Skin of body (tissue), 2 donors: ENCODE data around the gene APLP2. TPM values are rescaled to one million over a fixed set of nuclear protein-coding genes. Genes with fewer than 3 reads are reported as not detected.
A peak's percentile ranks its signal among the peaks of the same experiment; 100 is the strongest.

ENCODE experiments used
- DNase-seq: peaks from one replicate; lab custom pipeline; 2025; lab: John Stamatoyannopoulos, UW
- total RNA-seq: library from RNA; depleted of rRNA; stranded (reverse); fragments of >200 nt; gene quantifications from one replicate; pipeline ENCODE4 v1.2.3, GENCODE V29; 2014

The APLP2 gene
- total RNA-seq, 1 donor from 2014 or later = 186 TPM

DNA sequence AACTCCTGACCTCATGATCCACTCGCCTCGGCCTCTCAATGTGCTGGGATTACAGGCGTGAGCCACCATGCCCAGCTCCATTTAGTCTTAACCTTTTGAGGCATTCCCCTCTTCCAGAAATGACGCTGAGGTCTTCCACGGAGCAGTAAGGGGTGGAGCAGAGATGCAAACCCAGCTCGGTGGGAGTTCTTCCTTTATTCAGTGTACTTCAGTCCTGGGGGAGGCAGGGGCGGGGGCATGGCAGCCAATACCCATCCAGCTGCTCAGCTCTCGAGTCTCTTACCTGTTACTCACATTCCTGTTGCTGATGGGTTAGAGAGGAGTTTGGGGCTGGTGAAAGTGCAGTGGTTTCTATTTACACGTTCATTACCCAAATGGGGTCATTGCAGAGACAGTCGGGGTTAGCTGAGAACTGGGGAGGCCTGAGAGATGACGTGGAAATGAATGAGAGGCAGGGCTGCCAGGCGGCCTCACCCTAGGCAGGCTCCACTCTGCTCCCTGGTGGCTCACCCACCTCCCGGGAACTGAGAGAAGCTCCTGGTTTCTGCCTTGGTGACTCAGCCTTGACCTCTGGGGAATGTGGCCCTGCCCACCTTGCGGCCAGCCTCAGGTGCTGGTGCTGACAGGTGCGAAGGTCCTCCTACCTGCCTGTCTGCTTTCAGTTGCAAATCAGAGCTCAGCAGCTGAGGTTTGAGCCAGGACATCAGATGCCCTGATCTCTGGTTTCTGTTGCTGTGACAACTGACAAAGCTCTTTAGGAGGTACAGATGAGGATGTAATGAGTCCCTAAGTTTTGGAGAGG, 76.5 kb downstream of the APLP2 start:
- DNase-seq = no peak

GRCh38 chr11:130146796-130147195, 77.1 kb downstream of the APLP2 start:
- DNase-seq = peak; percentile 22

DNA sequence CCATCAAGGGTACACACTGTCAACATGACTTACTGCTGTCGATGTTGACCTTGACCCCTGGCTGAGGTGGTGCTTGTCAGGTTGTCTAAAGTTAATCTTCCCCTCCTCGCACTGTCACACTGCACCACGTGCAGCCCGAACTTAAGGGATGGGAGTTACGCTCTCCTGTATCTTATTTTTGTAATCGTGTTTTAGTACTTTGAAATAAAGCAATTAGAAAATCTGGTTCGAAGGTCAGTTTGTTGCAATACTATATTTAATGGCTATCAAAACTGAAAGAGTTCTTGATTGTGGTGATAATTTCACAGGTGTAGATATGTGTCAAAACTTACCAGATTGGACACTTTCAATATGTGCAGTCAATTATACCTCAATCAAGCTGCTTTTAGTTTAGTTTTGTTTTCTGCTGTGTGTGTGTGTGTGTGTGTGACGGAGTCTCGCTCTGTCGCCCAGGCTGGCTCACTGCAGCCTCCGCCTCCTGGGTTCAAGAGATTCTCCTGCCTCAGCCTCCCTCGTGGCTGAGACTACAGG, 79.2 kb downstream of the APLP2 start:
- DNase-seq = no peak

DNA sequence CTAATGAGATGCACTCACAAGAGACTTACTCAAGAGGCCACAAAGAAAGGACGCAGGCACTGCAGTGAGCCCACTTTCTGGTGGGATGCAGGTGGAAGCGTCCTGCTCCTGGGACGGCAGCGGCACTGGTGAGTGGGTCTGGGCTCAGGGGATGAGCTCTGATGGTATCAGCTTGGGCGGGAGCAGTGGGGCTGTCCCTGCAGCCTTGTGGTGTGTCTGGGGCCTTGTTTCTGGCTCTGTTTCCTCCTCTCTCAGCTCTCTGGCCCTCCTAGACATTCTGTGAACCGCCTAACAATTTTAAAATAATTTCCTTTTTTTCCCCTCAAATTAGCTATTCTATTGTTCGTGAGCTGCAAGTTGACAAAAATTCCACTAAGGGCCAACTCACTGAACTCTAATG, 81.1 kb downstream of the APLP2 start:
- DNase-seq = no peak

GRCh38 chr11:130151196-130151595, 81.5 kb downstream of the APLP2 start:
- no peak for DNase-seq

DNA sequence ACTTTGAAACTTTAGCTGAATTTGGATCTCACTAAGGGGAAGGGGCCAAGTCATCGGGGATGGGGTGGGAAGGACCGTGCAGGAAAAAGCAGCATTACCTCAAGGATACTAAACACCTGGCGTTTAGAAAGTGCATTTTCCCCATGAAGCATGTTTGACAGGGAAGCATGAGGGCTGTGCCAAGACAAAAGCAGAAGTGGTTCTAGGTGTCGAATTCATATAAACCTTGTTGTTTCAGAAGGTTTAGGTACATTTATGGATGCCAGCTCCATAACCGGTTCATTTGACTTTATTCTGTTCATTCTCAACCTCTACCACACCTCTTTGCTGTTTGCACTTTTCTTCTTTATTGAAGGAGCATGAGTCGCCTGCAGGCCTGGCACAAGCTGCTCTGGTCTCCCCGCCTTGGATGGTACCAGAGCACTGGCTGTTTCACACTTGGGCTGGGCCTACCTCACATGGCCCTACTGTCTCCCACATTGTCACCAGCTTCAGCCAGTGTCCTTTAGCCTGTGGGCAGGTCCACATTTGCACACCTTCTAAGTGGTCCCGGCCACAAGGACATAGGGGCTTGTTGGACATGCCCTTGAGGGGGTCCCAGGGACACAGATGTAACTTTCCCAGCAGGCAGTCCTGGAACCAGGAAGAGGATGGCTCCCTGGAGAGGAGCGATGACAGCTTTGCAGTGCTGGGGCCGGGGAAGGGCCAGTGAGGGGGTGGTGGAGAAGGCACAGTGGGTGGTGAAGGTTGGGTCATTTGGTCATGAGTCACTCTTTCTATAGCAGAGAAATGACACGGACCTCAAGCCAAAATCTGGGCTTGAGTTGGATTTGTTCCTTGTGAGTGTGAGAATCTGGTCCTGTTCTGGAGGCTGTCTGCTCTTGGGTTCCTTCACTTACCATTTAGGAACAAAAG, 86.7 kb downstream of the APLP2 start:
- no peak for DNase-seq

GRCh38 chr11:130157101-130157500, 87.4 kb downstream of the APLP2 start:
- DNase-seq = no peak

GRCh38 chr11:130157840-130158239, 88.1 kb downstream of the APLP2 start:
- DNase-seq = no peak

GRCh38 chr11:130159139-130159538, 89.4 kb downstream of the APLP2 start:
- DNase-seq = no peak

- DNase-seq = no peak
Observed at GRCh38 chr11:130159657-130160497, 90.2 kb downstream of the APLP2 start, which contains the start of gene ST14. ST14 (plus strand) TSS chr11:130159782; CDS start chr11:130159980, 198 bp downstream.

DNA sequence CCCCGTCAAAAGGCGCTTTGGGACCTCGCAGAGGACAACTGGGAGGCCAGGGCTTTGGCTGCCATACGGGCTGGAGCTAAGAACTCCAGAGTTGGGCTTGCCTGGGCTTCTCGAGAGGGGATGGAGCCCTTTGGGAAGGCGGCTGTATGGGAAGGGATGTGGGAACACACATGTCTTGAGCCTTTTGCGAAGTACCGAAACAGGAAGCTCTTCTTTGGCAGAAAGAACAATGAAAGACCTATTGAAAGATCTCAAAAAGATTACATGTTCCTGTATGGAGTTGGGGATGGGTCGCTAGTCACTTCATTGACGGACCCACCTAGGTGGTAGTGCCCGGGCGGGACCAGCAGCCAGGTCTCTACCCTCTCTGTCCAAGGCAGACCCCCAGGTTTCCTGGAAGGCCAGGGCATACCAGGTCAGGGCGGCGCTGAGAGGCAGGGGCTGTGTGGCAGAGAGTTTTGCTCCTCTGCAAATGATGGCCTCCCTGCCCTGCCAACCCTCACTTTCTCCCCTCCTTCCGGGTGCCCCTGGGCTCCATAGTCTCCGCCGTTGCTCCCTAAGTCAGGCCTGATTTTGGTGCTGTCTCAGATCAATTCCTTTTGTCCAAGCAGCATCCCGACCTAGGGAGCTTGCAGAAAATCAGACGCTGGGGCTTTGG, 90.9 kb downstream of the APLP2 start:
- no peak for DNase-seq

- no peak for DNase-seq
Observed at GRCh38 chr11:130161441-130162145, 91.9 kb downstream of the APLP2 start.

DNA sequence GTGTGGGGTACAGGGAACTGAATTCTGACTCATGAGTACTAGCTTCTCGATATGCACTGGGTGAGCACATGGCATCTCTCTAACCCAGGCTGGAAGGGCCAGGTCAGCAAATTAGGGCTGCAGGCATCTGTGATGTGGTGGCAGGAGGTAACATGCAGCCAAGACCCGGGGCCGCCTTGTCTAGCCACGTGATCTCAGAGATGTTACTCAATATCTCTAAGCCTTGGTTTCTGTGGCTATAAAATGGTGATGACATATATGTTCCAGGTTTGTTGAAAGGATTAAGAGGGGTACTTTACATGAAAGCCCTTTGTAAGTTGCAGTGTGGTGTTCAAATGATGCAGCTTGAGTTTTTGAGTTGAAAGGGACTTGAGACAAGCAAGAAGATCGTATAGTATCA, 93.0 kb downstream of the APLP2 start:
- no peak for DNase-seq

DNA sequence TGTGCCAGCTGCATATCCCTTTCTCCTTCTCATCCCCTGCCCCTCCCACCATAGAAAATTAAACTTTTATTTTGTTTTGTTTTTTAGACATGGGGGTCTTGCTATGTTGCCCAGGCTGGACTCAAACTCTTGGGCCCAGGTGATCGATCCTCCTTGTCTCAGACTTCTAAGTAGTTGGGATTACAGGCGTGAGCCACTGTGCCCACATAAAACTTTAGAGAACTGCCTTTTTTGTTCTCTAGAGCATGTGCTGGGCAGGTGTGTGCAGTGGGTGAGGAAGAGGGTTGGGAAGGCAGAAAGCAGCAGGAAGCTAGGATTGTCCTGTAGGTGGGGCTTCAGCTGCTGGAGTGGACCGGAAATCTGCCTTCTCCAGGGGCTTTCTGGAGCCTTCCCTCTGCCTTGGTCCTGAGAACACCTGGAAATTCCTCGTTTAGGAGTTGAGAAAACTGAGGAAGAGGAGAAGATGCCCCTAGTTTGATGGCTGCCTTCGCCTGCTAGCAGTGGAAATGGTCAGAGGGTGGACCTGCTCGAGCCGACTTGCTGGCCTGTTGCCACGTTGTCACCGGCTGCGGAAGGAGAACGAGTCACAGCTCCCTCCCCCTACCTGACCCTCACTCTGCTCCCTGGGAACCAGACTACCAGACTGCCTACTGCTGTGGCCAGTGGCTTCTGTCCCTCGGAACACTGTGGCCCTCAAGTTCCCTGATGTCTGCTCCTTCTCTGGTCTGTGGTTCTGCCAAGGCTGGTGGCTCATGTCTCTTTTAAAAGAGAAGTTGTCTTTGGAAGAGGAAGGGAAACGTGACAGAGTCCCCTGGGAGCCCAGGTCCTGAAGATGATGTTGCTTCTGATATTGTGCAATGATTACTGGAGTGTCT, 93.9 kb downstream of the APLP2 start:
- no peak for DNase-seq

DNA sequence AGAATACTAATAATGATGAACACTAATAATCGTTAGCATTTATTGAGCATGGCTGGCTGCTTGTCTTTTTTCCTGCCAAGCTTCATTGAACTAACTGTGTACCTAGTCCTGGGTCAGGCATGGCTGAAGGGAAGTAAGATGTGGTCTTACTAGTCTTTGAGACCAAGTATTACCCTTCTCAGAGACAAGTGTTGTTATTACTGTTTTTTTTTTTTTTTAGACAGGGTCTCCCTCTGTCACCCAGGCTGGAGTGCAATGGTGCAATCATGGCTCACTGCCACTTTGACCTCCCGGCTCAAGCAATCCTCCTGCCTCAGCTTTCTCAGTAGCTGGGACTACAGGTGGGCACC, 94.5 kb downstream of the APLP2 start:
- no peak for DNase-seq

- DNase-seq = no peak
Observed at GRCh38 chr11:130165601-130166456, 96.1 kb downstream of the APLP2 start.

DNA sequence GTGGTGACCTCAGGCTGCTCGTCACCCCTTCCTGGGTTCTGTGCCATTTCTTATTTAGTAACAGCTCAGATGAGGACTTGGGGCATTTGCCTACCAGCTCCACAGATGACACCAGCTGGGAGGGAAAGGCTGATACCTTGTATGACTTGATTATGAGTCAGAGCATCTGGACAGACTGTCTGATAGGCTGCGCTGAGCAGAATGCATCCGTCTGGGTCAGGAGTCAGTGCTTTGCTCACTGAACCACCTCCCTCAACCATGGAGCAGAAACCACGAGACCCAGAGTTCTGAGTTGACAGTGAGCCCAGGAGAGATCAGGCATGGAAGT, 96.7 kb downstream of the APLP2 start:
- DNase-seq = no peak

DNA sequence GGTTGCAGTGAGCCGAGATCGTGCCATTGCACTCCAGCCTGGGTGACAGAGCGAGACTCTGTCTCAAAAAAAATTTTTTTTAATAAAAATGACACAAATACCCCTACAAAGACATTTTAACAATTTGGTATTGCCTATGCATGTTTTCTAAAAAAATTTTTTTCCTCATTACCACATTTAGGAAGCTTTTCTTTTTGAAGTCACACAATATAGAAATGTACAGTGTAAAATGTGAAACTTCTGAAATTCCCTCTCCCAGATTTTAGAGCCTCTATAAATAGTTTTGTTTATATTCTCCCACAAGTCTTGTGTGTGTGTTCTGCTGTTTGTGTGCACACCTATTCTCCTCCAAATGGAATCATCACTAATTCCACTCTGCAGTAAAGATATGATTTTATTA, 97.5 kb downstream of the APLP2 start:
- DNase-seq = no peak
